GM18511 (cell line): ENCODE measurements around the gene SCAANT1.

Source experiments
- ATAC-seq: cut with Tn5 transposase; IDR thresholded peaks from one replicate; pipeline ENCODE4 v1.9.1; 2021; ENCODE audit warnings: mild to moderate bottlenecking, moderate library complexity; ENCODE audit not compliant: unreplicated experiment

Gene SCAANT1

GRCh38 chr3:63864008-63864964, 47.9 kb downstream of the SCAANT1 start:
- ATAC-seq: peak; percentile 56

DNA sequence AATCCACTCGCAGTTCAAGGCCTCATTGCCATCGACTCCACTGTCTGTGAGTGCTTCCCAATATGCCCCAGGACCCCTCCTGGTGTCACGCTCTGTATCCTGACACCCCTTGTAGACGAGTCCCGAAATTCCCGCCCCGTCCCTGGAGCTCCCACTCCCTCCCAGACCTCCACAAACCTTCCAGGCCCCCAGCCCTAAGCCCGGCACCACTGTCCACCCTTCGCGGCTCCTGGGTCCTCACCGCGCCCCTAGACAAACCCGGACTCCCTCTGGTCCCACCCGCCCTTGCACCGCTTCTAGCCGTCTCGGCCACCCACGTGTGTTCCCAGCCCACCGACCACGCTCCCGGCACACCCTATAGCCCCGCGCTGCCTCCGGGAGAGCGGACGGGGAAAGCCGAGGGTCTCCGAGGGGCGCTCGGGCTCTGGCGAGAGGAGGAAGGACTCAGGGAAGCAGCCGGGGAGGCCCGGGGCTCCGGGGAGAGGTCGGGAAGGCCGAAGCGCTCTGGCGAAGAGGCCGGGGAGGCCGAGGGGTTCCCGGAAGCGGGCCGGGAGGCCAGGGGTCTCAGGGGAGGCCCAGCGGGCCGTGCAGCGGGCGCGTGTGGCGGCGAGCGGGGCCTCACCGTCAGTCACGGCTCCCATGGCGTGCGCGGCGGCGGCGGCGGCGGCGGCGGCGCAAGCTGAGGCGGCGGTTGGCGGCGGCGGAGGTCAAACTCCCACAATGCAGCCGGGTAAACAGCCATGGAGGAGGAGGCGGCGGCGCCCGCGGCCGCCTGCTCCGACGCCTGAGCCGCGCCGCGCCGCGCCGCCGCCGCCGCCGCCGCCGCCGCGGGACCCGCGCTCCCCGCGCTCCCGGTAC, 48.8 kb downstream of the SCAANT1 start, which contains the start of the genes ATXN7 and THOC7:
ATXN7 (plus strand) TSS at position 718 of the 858 bp plus-strand sequence. CDS start 48,732 bp downstream, outside the sequence.
THOC7 (minus strand) TSS at position 656 of the 858 bp plus-strand sequence; CDS start at position 641, 15 bp downstream.
- ATAC-seq: peak; percentile 75

- peak; percentile 5 for ATAC-seq
Observed at GRCh38 chr3:63862804-63863149, 49.4 kb downstream of the SCAANT1 start.
